Measurements from ENCODE around the gene KIRREL1. TPM values are rescaled to one million over a fixed set of nuclear protein-coding genes. Genes with fewer than 3 reads are reported as not detected.

The KIRREL1 gene
- total and polyA plus RNA-seq, 2 of the 13 experiments (the other 11 are each of a cell fraction or from before 2014, with no cell fraction given), result 0.02 to 0.03 TPM

DNA sequence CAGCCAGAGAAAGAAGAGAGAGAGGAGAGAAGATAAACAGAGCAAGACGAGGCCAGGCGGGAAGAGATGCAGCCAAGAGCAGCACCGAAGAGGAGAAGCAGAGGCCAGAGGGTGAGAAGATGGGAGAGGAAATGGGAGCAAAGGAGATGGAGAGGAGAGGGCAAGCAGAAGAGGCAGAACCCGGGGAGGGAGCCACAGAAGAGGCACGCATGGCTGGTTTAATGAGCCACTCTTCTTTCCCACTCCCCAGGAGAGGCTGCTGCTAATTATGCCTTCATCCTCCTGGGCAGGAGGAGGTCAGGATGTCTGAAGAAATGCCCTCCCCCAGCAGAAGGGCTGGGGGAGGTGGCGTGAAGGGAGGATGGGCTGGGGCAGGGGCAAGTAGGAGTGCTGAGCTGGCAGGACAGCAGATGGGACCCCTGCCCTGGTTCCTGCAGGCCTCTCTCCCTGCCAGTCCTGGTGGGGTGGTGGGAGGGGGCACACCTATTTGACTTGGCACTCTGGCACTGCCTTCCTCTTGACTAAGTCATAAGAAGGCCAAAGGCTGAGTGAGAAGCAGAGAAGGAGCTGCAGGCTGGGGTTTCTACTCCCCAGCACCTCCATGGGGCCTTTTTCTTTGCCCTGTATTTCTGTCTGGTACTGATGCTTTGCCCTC lies 32.3 kb downstream of the KIRREL1 start:
- H3K4me2 ChIP-seq (ENCODE audit: low read depth, low read length), result no peak overlapping the region
- in situ Hi-C loops (cut with HindIII; ENCODE audit: extremely low pct_ligation_motif_present, low pct_unique_long_range_greater_than_20kb), result no loop called here

More for the DNA sequence above, 32.3 kb downstream of the KIRREL1 start:
- intact Hi-C loops (cut with micrococcal nuclease; ENCODE audit: unreplicated experiment), result no loop called here
- H3K27ac ChIP-seq (ENCODE audit: extremely low read length, insufficient read depth, low read length), result no peak overlapping the region
- no peak overlapping the region for H2AFZ ChIP-seq (ENCODE audit: low read length)
- no TSS peak for BruUV-seq (replicated peaks)
- FAIRE-seq (no peak), ATAC-seq (no peak), DNase-seq (ENCODE audit: low spot score) (no peak)
- H3K9me3 ChIP-seq (ENCODE audit: low read length), result no peaks in the 10 kb centered on the region
- no peaks in the 10 kb centered on the region for H4K20me1 ChIP-seq (ENCODE audit: insufficient read depth, low read length)
- ChIA-PET POLR2A (no interaction called here), CTCF (ENCODE audit: low intra/inter-chr PET ratio, low total read pairs) (no interaction called here)
- no peaks in the 10 kb centered on the region for H3K79me2 ChIP-seq (ENCODE audit: insufficient read depth, low read length)
- no peak overlapping the region for H3K4me3 ChIP-seq (replicated peaks in 1 of 3; ENCODE audit: insufficient read depth in 1 of 3, low read depth in 2 of 3, low read length in 3 of 3)
- no peak overlapping the region for H3K9ac ChIP-seq (ENCODE audit: insufficient read depth, low read depth, low read length)
- no peaks in the 10 kb centered on the region for H3K4me1 ChIP-seq (ENCODE audit: insufficient read depth, low read length)
- H3K27me3 ChIP-seq (ENCODE audit: control insufficient read depth in 1 of 2, insufficient read depth in 2 of 2, low read length in 2 of 2), result no peaks in the 10 kb centered on the region
- TF ChIP-seq, protein P1, sequence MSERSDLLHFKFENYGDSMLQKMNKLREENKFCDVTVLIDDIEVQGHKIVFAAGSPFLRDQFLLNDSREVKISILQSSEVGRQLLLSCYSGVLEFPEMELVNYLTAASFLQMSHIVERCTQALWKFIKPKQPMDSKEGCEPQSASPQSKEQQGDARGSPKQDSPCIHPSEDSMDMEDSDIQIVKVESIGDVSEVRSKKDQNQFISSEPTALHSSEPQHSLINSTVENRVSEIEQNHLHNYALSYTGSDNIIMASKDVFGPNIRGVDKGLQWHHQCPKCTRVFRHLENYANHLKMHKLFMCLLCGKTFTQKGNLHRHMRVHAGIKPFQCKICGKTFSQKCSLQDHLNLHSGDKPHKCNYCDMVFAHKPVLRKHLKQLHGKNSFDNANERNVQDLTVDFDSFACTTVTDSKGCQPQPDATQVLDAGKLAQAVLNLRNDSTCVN (CRISPR knock-in tag; IDR thresholded peaks at IDR 0.05; ENCODE audit: borderline replicate concordance), result no peak
- TF ChIP-seq NCOA2 (CRISPR knock-in tag; IDR thresholded peaks at IDR 0.05) (no peak), POLR2G (IDR thresholded peaks at IDR 0.05; ENCODE audit: low read depth, low read length) (no peak), TGIF2 (CRISPR knock-in tag; IDR thresholded peaks at IDR 0.05) (no peak), NCOA1 (CRISPR knock-in tag; IDR thresholded peaks at IDR 0.05) (no peak), LCORL (IDR thresholded peaks at IDR 0.05) (no peak), LCORL (CRISPR knock-in tag; IDR thresholded peaks at IDR 0.05) (no peak), MAF1 (CRISPR knock-in tag; IDR thresholded peaks at IDR 0.05; ENCODE audit: borderline replicate concordance) (no peak), ZNF724P (CRISPR knock-in tag; IDR thresholded peaks at IDR 0.05; ENCODE audit: borderline replicate concordance) (no peak), SRSF1 (optimal IDR thresholded peaks at IDR 0.05; ENCODE audit: low read depth, low read length) (no peak)
- TF ChIP-seq, protein P2, sequence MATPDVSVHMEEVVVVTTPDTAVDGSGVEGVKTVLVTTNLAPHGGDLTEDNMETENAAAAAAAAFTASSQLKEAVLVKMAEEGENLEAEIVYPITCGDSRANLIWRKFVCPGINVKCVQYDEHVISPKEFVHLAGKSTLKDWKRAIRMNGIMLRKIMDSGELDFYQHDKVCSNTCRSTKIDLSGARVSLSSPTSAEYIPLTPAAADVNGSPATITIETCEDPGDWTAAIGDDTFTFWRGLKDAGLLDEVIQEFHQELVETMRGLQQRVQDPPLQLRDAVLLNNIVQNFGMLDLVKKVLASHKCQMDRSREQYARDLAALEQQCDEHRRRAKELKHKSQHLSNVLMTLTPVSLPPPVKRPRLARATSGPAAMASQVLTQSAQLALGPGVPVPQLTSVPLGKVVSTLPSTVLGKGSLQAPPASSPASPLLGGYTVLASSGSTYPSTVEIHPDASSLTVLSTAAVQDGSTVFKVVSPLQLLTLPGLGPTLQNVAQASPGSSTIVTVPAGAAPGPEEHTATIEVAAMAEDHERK (CRISPR knock-in tag; IDR thresholded peaks at IDR 0.05; ENCODE audit: low read depth), result no peak
- TF ChIP-seq, protein P3, sequence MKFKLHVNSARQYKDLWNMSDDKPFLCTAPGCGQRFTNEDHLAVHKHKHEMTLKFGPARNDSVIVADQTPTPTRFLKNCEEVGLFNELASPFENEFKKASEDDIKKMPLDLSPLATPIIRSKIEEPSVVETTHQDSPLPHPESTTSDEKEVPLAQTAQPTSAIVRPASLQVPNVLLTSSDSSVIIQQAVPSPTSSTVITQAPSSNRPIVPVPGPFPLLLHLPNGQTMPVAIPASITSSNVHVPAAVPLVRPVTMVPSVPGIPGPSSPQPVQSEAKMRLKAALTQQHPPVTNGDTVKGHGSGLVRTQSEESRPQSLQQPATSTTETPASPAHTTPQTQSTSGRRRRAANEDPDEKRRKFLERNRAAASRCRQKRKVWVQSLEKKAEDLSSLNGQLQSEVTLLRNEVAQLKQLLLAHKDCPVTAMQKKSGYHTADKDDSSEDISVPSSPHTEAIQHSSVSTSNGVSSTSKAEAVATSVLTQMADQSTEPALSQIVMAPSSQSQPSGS (CRISPR knock-in tag; IDR thresholded peaks at IDR 0.05), result no peak
- TF ChIP-seq, protein P4, sequence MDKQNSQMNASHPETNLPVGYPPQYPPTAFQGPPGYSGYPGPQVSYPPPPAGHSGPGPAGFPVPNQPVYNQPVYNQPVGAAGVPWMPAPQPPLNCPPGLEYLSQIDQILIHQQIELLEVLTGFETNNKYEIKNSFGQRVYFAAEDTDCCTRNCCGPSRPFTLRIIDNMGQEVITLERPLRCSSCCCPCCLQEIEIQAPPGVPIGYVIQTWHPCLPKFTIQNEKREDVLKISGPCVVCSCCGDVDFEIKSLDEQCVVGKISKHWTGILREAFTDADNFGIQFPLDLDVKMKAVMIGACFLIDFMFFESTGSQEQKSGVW (CRISPR knock-in tag; IDR thresholded peaks at IDR 0.05; ENCODE audit: borderline replicate concordance), result no peak
- TF ChIP-seq, protein P5, sequence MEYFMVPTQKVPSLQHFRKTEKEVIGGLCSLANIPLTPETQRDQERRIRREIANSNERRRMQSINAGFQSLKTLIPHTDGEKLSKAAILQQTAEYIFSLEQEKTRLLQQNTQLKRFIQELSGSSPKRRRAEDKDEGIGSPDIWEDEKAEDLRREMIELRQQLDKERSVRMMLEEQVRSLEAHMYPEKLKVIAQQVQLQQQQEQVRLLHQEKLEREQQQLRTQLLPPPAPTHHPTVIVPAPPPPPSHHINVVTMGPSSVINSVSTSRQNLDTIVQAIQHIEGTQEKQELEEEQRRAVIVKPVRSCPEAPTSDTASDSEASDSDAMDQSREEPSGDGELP (IDR thresholded peaks at IDR 0.05; ENCODE audit: borderline replicate concordance, low read depth), result no peak
- WGBS (ENCODE audit: low lambda C conversion rate), result 39% methylated on average over 5 of the region's 6 CpGs
- H3K36me3 ChIP-seq (replicated peaks in 1 of 2; ENCODE audit: control insufficient read depth in 1 of 2, insufficient read depth in 2 of 2, low read length in 2 of 2), result no peaks in the 10 kb centered on the region

All from HepG2 (cell line).